NT2/D1 (cell line): ENCODE results near the gene KRT81.

ENCODE experiments used
- YY1 ChIP-seq: IDR thresholded peaks from 2 replicates; pipeline ENCODE4 v1.6.1; 2011; ENCODE audit not compliant: insufficient read length, insufficient read depth
- ZNF274 ChIP-seq: IDR thresholded peaks from 2 replicates; pipeline ENCODE4 v1.6.1; 2011; ENCODE audit warnings: mild to moderate bottlenecking, low read depth, low read length

GRCh38 chr12:52314511-52314910 lies 23.2 kb upstream of the KRT81 start:
- TF ChIP-seq ZNF274 (no peak), YY1 (no peak)
